HG03196 (cell line): ENCODE results near the gene PFDN1.

ENCODE experiments used
- ATAC-seq: cut with Tn5 transposase; IDR thresholded peaks from one replicate; pipeline ENCODE4 v1.9.1; 2021; ENCODE audit not compliant: unreplicated experiment

Gene PFDN1

DNA sequence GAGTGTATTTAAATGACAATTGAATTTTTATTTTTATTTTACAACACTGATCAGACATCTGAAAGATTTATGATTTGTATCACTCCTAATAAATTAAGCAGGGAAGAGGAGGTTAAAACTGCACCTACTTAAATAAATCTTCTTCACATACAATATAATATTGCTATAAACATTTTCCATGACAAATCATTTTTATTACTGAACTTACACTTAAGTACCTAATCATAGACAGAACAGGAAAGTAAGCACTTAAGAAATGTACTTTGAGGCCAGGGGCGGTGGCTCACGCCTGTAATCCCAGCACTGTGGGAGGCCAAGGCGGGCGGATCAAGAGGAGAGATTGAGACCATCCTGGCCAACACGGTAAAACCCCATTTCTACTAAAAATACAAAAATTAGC lies 3.8 kb downstream of the PFDN1 start:
- no peak for ATAC-seq

DNA sequence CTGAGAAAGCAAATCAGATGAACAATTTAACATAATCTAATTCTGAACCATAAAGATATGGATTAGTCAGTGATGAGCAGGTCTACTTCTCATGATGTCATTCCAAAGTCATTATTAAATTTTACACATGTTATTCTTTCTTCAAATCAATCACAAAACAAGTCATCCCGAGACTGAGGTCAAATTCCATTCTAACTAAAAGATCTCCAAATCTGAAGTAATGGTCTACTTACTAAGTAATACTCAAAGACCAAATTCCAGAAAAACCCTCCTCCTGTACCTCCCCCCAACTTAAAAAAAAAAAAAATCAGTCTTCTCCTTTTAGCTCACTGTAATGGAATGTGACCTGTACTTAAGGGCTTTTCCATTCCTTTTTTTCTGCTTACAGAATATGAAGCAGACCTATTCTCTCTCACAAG lies 4.7 kb downstream of the PFDN1 start:
- no peak for ATAC-seq

DNA sequence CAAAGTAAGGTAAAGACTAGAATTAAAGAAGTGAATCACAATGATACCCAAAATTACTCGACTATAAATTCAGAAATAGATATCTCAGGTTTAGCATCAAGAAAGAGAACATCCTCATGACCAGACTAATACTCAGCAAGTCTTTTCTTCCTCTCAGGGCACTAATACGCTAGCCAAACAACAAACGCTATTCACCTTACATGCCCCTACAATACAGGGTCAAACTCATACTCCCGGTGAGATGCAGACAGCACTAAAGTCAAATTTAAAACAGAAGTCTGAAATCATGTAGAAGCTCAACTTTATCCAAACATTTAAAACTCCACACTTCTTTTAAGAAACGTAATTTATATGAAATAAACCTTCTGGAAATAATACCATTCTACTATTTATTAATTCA lies 5.6 kb downstream of the PFDN1 start:
- no peak for ATAC-seq

DNA sequence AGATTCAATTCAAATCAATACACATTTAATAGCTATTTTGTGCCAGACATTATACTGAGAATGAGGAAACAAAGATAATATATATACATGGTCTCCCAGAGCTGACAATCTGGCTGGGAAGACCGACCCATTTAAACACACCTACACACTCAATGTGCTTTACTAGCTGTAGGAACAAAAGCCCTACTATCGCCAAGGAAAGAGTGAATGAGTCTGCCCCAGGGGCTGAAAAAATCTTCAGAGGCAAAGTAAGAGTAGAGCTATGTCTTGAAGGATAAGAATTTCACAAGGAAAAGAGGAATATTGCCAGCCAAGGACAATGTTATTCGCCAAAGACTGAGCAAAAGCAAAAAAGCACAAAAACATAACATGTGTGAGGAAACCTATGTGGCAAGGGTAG lies 6.6 kb downstream of the PFDN1 start:
- no peak for ATAC-seq

DNA sequence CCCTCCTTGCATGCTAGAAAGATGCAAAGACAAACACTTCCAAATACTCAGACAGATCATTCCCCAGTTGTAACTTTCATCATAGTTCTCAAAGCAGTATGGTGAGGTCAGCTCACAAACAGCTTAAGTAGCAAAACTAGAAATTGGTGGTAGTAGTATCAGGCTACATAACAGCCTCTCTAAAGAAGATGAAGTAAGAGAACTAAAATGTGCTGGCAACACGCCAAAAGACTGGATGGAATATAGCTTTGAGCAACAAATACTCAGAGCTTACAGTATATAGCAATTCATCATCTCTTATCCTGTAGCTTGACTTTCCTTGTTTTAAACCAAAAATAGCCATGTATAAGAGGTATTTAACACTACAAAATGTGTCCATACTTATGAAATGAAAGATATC lies 7.5 kb downstream of the PFDN1 start:
- no peak for ATAC-seq

DNA sequence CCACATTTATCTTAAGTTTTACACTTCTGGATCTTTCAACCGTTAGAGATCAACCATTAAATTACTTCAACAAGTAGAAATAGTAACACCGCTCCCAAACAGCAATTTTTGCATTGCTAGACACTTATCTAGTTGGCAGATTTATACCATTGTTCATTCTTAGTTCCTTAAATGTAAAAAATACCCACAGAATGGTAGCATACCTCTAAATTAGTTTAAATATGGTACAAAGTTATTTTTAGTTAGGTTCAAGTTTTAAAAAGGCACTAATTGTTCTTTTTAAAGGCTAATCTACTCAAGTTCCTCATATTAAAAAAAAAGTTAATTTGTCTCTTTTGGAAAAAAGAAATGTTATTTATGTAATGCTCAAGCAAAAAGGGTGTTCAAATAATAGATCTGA lies 8.1 kb downstream of the PFDN1 start:
- no peak for ATAC-seq

DNA sequence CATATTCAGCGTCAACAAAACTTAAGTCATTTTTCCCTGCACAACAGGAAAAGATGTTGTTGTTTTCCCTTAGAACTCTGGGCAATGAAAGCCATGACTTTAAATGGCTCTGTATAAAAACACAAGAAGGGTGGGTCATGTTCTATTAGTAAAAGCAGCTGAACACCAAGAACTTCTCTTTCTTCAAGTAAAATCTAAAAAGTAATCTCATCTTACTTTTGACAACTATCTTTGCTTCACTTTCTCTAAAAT lies 9.1 kb downstream of the PFDN1 start:
- ATAC-seq: no peak

DNA sequence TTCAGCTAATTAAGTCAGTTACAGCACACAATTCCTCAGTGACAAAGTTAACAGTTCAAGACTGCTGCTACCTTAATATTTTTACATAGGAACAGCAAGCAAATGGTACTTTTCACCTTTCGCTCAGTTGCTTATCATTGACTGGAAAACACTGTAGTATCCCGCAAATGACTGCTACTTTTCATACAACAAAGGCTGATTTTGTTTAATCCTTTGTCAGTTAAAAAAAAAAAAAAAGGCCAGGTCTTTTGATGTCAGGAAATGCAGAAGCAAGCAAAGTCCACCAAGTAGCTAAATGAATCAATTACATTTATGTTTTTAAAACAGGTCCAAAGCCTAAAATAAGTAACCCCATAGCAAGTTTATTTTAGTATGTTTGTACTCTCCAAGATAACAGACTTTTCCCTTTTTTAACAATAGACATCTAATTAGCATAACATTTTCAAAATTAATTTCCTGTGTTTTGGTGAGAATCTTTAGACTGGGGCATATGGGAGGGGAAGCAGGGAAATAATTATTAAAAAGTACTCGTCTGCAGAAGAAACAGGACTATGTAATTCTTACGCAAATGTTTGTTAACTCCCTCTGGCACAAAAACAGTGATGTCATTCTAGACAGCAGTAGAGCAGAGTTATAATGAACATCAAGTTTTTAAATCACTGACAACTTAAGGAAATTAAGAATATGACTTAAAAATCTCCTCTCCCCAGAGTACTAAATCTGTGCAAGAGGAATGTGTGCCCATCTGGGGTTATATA lies 9.6 kb downstream of the PFDN1 start:
- ATAC-seq: no peak

DNA sequence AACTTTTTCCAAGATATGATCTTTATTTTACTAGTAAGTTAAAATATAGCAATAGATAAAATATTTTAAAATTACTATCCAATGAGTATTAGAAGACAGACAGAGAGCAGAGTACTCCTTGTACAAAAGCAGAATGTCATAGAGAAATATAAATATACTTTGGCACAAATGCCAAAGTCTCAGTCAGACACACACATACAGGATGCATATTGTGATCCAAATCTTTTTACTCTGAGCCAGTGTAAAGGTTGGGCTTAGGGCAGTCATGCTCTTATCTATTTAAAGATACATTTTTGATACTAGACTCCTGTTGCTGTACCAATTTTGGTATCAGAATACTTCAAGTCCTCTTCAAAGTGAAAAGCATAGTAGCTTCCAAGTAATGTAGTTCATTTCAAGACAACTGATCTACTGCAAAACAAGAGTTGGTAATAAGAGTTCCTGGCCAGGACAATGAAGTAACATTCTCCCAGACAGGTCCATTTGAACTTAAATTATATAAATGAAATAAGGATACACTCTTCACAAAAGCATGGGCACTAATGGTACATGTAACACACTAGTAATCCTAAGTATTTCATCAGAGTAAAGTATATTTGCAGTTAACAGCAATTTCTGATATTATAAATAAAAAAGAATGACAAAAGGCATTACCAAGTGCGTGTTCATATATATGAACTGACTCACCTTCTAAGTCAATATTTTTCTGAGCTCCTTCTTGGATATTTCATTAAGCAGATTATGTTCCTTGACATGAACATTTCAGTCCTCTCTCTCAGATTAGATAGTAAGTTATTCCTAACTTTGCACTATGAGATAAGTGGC lies 10.5 kb downstream of the PFDN1 start:
- ATAC-seq: no peak

DNA sequence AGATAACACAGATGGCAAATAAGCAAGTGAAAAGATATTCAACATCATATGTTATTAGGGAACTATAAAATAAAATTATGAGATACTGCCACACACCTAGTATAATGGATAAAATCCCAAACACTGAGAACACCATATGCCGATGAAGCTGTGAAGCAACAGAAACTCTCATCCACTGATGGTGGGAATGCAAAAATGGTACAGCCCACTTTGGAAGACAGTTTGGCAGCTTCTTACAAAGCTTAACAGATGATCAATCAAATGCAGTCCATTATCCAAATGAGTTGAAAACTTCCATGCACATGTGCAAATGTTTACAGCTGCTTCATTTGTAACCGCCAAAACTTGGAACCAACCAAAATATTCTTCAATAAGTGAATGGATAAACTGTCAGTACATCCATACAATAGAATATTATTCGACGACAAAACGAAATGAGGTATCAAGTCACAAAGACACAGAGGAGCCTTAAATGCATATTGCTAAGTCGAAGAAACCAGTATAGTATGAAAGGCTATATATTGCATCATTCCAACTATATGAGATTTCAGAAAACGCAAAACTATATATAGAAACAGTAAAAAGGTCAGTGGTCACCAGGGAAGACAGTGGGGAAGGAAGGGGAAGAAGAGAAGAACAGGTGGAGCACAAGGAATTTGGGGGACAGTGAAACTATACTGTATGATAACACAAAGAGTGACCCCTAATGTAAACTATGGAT lies 14.9 kb downstream of the PFDN1 start:
- no peak for ATAC-seq

DNA sequence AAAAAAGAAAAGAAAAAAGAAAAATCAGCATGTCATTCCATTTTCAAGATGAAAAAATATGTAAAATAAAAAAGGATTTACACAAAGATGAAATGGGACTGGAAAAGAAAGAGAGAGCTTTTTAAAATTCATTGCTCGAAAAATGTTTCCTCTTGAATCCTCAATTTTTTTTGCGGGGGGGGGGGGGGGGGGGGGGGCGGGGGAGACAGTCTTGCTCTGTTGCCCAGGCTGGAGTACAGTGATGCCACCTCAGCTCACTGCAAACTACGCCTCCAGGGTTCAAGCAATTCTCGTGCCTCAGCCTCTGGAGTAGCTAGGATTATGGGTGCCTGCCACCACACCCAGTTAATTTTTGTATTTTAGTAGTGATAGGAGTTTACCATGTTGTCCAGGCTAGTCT lies 16.5 kb downstream of the PFDN1 start:
- ATAC-seq: no peak

DNA sequence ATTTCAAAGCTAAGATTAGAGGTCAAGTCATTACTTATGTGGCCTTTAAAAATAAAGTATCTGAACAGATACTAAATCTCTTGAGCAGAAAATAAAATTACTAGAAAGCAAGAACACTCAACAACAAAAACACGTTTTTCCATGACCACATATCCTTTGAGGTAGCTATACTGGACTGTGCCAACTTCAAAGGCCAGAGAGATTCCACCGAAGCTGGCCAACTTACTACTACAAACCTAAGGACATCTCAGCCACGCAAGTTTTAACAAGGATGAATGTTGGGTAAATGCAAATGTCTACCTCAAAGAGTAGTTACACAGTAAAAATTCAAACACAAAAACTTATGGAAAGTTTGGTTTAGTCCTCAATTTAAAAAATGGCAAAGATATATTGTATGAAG lies 18.9 kb downstream of the PFDN1 start:
- no peak for ATAC-seq

DNA sequence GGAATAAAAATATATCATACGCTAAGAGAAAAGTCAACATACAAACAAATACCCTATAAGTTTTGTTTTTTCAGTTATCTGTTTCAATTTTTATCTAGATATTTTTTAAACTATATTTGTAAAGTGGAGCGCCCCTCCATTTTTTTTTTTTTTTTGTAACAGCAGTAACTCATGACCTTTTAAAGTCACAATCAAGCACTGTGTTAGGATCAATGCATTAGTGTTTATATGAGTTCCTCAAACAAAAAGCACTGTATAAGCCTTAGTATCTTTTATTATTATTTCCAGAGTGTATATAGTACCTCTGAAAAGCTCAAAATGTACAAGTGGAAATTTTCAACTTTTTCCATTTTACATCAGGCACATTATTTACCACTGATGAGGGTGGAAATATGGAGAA lies 20.6 kb downstream of the PFDN1 start:
- ATAC-seq: no peak

DNA sequence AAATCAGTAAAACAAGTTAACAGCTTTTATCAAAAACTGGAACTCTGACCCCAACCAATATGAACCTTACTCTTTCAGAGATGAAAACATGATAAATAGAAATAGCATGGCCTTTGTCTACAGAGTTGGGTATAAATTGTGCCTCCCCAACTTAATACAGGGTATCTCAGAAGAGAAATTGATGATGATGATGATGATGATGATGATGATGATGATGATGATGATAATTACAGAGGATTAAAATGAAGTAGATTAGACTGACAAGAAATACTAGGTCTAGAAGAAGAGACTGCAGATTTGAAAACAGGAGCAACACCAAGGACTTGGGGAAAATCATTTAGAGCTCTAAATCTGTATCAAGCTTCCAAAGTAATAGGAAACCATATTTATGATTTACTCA lies 27.1 kb downstream of the PFDN1 start:
- no peak for ATAC-seq

DNA sequence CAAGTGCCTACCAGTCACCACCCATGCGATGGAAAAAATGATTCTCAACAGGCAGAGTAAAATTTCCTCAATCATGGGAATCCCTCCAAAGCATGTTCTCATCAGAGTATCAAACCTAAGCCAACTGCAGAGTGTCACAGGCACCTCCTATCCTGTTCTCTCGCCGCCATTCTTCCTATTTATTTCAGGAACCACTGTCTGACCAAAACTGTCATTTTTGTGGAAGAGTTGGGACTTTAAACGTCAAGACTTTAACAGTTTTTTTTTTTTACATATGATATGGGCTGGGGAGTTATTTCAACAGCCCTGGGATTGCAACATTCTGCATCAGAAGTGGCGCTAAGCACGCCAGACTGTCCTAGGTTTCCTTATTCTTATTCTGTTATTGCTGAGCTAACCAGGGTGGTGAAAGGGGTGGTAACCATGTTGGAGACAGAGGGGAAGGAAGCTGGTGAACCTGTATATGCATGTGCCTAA lies 29.5 kb downstream of the PFDN1 start:
- ATAC-seq: no peak

DNA sequence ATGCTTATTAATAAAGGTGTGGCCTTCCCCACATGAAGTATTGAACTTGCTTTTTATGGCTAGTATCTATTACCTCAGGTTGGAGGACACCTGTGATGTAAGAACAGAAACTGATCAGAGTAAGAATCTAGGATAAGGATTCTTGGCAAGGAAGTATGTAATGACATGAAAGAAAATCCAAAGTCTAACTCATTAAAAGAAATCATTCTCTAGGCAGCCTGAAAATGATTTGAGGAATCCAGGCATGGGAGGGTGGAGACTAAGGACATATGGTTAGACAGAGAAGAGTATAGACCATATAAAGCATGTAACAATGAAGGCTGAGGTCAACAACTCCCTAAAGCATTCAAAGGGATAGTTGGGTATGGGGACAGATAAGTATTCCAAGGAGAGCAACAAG lies 32.9 kb downstream of the PFDN1 start:
- ATAC-seq: no peak

DNA sequence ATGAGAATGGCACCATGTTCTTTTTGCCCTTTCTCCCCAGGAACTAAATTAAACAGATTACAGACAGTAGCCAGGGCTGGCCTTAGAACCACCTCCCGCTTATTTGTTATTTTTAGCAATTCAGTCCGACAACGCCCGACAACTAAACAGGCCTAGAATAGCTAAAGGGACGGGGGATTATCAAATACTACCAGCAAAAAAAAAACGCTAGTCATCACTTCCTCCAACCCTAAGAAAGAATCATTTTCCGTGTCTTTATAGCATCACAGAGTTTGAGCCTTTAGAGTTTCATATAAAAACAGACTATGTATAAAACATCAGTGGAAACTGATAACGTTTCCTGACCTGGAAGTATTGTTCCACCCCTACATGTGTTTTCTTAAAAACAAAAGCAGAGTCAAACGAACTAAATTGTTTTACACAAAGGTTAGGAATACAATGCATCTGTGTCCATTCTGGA lies 35.3 kb downstream of the PFDN1 start:
- no peak for ATAC-seq

DNA sequence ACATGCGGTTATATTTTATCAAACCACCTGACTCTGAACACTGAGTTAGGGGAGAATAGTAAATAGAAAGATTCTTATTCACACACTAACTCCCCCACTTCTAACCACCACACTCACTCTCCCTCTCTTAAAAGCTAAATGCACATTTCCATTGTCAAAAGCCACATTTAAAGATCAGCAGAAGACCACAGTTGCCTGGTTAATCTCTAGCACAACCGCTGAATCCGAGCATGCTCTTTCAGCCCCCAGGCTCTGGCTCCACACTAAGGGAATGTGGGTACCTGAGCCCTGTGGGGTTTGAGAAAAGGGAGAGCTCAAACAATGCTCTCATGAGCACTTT lies 35.7 kb downstream of the PFDN1 start:
- no peak for ATAC-seq

DNA sequence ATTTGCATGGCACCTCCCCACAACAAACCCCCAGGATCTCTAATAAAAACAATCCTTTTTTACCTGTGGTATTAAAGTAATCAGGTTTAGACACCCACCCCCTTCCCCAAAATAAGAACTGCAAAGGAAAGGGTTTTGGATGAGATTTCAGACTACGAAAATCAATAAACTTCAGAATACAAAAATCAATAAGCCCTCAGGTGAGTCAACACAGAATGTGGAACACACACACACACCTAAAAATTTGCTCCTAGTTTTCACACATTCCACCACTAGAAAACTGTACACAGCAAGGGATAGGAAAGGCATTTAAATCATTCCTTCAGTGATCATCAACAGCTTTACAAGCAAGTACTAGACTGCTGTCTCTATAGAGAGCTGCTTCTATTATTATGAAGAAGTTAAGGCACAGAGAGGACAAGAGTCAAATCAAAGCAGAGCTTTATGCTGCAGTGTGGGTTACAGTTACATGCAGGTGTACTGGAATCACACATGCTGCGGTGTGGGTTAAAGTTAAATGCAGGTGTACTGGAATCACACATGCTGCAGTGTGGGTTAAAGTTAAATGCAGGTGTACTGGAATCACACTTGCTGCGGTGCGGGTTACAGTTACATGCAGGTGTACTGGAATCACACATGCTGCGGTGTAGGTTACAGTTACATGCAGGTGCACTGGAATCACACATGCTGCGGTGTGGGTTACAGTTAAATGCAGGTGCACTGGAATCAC lies 36.3 kb downstream of the PFDN1 start:
- ATAC-seq: no peak

DNA sequence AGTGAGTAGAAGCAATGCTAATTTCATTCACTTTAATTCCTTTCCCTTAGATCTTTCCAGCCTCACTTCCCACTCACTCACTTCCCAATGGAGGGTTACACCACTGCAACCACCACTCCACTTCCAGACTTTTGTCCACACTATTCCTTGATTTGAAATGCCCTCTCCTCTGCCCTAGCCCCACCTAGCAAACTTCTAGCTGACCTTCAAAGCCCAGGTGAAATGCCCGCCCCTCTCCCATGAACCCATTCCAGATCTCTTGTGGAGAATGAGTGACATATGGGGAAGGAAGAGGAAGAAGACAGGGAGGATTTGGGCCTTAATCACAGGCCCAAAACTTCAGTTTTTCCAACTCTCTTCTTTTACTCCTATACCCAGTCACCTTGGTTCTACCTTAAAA lies 37.1 kb downstream of the PFDN1 start:
- no peak for ATAC-seq

DNA sequence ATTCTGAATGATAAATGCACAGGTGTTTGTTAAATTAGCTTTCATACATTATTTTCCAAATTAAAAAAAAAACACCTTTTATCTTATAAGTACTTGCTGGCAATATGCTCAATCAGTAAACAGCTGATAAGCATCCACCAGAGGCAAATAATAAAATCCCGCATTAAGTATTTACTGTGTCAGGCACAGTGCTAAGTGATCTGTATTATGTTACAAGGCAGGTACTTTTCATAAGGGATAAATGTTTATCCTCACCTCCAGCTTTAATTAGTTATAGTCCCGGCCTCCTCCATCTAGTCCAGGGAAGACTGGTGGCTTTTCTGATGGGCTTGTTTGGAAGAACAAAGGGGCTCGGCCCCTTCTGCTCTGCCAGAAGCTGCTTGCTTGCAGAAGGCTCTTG lies 40.1 kb downstream of the PFDN1 start:
- no peak for ATAC-seq
